B cell (primary cell): Measurements from ENCODE around the gene PPM1G.

Experiments used
- EZH2 ChIP-seq: IDR thresholded peaks from 2 replicates; pipeline ENCODE4 v1.6.1; 2012; ENCODE audit warnings: borderline replicate concordance, low read depth, mild to moderate bottlenecking, moderate library complexity, low read length; ENCODE audit not compliant: insufficient read depth, poor library complexity, severe bottlenecking
- TF ChIP-seq, protein P1 (sequence below): fragments of 200-600 bp; IDR thresholded peaks from one replicate; pipeline ENCODE4 v1.8.0; 2022; ENCODE audit warnings: antibody characterized with exemption, mild to moderate bottlenecking

DNA sequence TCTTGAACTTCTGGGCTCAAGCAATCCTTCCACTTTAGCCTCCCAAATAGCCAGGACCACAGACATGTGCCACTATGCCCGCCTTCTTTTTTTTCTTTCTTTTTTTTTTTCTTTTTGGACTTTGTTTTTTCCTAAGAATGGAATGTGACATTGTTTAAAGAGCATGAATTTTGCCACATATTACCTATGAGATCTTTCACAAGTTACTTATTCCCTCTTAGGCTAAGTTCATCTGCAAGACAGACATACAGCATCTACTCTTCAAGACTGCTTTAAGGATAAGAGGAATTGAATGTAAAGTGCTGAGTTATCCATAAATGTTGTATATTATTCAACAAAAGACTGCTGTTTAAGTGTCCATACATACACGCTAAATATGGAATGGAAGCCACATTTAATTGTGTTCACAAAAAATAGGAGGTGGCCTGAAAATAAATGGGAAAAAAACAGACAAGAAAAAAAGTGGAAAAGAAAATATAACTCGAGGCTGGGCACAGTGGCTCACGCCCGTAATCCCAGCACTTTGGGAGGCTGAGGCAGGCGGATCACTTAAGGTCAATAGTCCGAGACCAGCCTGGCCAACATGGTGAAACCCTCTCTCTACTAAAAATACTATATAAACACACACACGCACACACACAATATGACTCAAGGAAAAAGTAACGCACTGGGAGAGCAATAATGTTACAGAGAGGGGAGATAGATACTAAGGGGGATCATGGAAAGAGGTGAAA is 3.2 kb upstream of the PPM1G start:
- TF ChIP-seq, protein P1, sequence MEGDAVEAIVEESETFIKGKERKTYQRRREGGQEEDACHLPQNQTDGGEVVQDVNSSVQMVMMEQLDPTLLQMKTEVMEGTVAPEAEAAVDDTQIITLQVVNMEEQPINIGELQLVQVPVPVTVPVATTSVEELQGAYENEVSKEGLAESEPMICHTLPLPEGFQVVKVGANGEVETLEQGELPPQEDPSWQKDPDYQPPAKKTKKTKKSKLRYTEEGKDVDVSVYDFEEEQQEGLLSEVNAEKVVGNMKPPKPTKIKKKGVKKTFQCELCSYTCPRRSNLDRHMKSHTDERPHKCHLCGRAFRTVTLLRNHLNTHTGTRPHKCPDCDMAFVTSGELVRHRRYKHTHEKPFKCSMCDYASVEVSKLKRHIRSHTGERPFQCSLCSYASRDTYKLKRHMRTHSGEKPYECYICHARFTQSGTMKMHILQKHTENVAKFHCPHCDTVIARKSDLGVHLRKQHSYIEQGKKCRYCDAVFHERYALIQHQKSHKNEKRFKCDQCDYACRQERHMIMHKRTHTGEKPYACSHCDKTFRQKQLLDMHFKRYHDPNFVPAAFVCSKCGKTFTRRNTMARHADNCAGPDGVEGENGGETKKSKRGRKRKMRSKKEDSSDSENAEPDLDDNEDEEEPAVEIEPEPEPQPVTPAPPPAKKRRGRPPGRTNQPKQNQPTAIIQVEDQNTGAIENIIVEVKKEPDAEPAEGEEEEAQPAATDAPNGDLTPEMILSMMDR: no peak
- TF ChIP-seq EZH2: no peak
